HCEC 1CT (cell line): ENCODE results near the gene YEATS4.

ENCODE experiments used
- DNase-seq: peaks from one replicate; pipeline ENCODE4 v3.0.0-alpha.2; 2017

YEATS4 gene

GRCh38 chr12:69396041-69396440, 36.5 kb downstream of the YEATS4 start:
- no peak for DNase-seq

GRCh38 chr12:69396963-69397362, 37.4 kb downstream of the YEATS4 start:
- DNase-seq, result no peak

DNA sequence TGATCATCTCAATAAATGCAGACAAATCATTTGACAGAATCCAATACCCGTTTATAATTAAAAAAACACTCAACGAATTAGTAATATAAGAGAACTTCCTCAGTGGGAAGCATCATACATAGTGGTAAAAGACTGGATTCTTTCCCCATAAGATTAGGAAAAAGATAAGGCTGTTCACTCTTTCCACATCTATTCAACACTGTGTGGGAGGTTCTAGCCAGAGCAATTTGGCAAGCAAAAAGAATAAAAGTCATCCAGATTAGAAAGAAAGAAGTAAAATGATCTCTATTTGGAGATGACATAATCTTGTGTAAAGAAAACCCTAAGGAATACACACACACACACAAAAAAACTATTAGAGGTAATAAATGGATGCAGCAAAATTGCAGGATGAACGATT, 38.4 kb downstream of the YEATS4 start:
- no peak for DNase-seq

- no peak for DNase-seq
Observed at GRCh38 chr12:69401940-69402339, 42.4 kb downstream of the YEATS4 start.

DNA sequence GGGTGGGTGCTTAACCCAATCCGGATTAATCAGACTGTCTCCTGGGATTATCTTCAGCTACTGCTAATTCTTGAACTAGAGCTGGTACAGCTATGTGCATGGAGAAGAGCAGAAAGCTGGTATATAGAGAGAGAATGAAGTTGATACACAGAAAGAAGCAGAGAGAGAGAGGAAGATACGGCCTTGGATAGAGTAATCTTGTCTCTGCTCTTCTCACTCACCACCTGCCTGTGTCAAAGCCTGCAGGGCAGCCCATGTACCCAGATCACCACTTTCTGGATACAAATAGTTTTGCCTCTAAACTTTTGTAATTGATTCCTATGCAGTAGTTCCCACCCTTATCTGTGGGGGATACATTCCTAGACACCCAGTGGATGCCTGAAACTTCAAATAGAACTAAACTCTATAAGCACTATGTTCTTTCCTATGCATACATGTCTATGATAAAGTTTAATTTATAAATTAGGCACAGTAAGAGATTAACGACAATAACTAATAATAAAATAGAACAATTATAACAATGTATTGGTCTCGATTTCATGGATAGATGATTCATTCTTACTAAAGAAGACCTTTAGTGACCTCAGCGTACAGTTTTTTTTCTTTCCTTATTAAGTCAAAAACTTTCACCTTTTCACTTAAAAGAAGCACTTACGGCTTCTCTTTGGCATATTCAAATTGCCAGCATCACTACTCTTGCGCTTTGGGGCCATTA, 45.5 kb downstream of the YEATS4 start:
- DNase-seq, result no peak

- DNase-seq, result peak; percentile 94
Observed at GRCh38 chr12:69405566-69405865, 46.0 kb downstream of the YEATS4 start.

DNA sequence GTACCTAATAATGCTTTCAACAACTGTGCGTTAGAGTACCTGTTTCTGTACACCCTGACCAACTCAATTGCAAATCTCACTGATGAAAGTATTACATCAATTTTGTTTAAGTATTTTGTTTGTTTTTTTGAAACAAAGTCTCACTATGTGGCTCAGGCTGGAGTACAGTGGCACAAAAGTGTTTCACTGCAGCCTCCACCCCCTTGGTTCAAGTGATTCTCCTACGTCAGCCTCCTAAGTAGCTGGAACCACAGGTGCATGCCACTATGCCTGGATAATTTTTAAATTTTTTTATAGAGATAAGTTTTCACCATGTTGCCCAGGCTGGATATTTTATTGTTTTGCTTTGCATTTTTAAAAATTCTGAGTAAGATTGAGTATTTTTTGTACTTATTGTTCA, 46.7 kb downstream of the YEATS4 start:
- no peak for DNase-seq

DNA sequence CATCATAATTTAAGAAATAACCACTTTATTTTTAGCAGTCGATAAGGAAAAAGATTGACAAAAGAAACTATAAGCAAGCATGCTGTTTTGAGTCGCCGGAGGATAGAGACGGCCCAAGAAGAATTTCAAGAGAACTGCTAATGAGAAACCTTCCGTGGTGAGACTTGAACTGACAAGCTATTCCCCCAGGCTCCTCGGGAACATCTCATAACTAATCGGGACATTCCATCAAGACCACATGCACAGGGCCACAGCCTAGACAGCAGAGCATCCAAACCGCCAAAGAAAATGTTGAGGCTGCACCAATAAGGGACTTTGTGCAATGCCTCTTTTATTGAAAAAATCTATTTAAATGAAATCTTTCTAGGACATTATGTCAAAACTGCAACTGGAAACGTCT, 51.0 kb downstream of the YEATS4 start:
- DNase-seq, result no peak

- DNase-seq, result no peak
Observed at GRCh38 chr12:69412655-69413054, 53.1 kb downstream of the YEATS4 start.

- DNase-seq, result peak; percentile 91
Observed at GRCh38 chr12:69415471-69416275, 56.1 kb downstream of the YEATS4 start.

DNA sequence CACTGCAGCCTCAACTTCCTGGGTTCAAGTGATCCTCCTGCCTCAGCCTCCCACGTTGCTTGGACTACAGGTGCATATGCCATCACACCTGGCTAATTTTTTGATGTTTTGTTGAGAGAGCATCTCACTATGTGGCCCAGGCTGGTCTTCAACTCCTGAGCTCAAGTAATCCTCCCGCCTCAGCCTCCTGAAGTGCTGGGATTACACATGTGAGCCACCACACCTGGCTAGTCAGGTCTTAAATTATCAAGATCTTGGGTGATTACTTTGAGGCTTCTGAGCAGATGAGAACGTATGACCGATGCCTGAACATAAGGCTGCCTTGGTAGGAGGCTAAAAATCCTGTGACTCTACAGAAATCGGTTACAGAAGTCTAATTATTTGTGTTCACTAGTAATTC, 57.7 kb downstream of the YEATS4 start:
- DNase-seq, result no peak

GRCh38 chr12:69417741-69418167, 58.2 kb downstream of the YEATS4 start:
- DNase-seq, result no peak

DNA sequence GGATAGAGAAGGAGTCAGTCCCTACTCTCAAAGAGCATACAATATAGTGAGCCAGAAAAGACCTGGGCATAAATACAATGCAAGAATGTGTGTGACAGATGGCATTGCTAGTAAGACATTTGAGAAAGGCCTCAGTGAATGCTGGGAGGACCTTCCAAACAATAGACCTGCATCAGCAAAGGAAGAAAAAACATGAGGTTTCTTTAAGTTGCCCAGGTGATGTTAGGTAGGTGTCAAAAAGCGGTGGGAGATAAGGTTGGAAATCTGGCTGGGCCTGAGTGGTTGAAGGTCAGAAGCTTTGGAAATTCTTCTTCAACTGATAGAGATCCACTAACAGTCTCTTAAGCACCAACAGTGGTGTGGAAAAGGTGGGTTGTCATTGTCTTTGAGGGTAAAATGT, 60.2 kb downstream of the YEATS4 start:
- no peak for DNase-seq

DNA sequence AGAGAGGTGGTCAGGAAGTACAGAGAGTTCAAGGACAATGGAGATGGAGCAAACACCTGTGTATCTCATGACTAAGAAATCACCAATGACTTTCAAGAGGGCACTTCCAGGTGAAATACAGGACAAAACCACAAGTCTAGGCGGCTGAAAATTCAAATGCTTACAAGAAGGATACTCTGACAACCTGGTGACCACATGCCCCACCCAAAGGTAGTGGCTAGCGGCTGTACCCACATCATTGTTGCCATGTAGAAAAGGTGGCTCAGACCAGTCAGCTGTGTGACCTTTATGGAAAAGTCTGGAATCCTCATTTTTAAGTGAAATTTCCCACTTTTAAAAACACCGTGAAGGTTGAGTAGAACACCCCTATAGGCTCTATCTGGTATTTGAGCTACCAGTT, 62.0 kb downstream of the YEATS4 start:
- DNase-seq, result no peak

DNA sequence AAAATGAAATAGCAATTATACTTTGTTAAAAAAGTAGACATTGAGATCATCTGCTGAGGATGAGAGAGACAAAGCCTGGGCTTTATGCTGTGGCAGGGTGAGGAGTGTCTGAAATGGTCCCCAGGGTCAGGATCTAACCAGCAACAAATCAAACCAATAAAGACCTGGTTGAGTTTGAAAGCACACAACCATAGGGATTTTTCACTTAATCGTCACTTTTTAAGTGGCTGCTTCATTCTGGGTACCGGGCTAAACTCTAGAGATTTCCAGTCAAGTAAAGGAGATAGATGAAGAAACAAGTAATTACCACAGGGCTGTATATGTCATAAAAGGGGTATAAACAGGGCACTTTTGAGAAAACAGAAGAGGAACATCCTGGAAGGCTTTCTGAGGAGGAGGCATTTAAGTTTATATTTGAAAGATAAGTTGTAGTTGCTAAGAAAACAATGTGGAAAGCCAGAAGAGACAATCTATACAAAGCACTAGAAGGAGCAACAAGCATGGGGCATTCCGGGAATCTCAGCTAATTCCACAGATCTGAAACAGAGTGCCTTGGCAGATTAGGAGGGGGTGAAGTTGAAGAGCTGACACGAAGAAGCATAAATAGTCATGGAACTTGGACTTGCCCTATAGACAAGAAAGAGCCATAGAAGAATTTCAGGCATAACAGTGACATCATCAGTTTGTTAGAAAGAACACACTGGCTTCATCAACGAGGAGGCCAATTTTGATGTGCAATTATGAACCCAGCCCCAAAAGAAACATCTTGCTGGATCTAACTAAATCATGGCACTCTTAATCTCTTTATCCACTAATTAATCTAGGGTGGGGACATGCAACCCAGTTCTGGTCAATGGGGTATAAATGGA, 63.7 kb downstream of the YEATS4 start:
- DNase-seq, result no peak

DNA sequence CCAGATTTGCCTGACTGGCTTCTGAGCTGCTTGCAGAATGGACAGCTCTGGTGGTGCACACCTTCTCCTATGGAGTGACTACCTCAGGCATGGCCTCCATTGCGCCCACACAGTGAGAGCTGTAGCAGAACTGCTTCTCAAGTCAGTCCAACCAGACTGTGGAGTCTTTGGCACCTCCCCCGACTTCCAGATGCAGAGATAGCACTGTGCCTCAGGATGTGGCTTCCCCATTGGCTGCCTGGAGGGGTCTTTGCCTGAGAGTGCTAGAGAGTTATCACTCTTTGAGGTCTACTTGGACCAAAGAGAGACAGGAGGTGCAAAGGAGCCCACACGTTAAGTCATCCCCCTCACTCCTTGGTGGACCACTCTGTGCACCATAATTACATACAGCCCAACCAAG, 65.9 kb downstream of the YEATS4 start:
- DNase-seq, result no peak

DNA sequence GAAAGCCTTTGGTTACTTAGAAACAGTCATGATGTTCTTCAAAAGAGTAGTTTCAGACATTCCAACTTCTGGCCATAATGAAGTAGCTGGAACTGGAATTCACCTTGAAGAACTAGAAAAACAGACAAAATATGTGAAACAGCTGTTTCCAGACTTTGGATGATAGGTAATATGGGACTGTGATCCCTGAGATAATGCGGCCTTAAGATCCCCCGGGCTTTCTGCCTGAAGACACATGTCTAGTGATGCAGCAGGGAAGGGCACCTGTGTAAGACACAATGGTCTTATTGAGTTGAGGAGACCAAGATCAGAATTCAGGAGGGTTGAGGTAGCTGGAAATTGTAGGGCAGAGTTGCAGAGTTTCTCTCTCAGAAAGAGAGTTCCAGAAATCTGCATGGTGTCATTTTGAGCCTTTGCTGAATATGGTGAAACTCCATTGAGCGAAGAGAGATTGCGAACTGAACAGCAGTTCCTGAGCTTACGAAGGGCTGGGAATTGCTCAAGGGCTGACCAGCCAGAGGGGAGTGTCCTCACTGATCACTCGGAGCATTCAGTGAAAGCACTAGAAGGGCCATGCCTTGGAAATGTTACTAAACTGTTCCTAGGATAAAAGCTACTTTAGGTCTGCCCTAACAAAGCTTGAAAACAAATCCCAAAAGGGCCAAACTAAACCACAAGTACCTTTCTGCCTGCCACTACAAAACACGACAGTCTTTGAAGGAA, 69.0 kb downstream of the YEATS4 start:
- no peak for DNase-seq

DNA sequence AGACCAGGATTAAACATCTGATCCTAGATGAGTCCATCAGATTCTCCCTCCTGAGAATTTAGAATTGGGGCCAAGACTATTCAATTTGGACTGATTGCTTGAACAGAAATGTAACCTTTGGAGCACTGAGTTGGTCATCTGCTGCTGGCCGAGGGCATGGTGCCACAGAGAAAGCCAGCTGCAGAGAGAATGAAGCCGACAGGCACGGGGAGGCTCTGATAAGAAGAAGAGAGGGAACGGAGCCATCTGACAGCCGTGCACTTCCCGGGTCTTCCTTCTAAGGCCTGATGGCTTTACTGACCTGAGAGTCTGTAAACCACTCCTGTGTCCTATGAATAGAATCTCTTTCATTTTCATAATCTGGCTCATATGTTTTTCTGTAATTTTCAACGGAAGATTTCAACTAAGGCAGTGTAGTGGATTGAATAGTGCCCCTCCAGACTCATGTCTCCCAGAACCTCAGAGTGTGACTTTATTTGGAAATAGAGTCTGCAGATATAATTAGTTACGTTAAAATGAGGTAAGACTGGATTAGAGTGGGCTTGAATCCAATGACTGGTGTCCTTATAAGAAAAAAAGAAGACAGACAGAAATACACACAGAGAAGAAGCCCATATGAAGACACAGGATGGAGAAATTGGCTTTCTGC, 71.5 kb downstream of the YEATS4 start:
- DNase-seq, result no peak

- no peak for DNase-seq
Observed at GRCh38 chr12:69431591-69432222, 72.2 kb downstream of the YEATS4 start.

DNA sequence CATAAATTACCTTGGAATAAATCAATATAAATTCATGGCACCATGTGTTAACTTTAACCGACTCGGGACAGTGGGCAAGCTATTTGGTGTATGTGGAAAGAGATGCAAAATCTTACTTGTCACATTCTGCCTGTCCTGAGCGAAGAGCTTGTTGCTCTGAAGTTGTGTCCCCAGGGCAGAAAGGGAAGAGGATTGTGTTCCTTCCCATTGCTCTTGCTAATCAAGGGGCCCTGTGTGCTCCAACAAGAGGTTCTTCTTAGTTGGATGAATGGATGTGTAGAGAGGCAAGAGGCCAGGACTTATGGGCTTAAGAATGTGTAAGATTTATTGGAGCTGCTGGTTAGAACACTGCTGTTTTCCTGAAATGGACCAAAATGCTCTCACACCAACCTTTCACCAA, 74.1 kb downstream of the YEATS4 start:
- no peak for DNase-seq

DNA sequence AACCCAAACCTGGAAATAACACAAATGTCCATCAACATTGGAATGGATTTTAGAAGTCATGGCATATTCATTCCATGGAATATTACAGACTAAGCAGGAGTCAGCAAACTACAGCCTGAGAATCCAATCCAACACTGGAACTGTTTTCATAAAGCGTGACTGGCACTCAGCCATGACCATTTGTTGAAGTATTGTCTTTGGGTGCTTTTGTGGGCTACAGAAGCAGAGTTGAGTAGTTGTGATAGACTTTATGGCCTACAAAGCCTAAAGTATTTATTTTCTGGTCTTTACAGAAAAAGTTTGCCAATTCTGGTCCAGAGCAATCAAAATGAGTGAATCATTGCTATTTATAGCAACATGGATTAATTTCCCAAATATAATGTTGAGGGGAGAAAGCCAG, 76.1 kb downstream of the YEATS4 start:
- no peak for DNase-seq

- no peak for DNase-seq
Observed at GRCh38 chr12:69437073-69437472, 77.5 kb downstream of the YEATS4 start.
